ENCODE data around the gene SLC22A9.

- no peak for TF ChIP-seq POLR2A (IDR thresholded peaks at IDR 0.05)
- no peak for TF ChIP-seq CTCF (IDR thresholded peaks at IDR 0.05)
- TF ChIP-seq POLR2AphosphoS5 (IDR thresholded peaks at IDR 0.05) = no peak
- no peak for TF ChIP-seq EP300 (IDR thresholded peaks at IDR 0.05)
Measured at GRCh38 chr11:63445118-63445517, 75.5 kb downstream of the SLC22A9 start.
